H1 (cell line): Measurements from ENCODE around the gene MOV10L1. TPM values are rescaled to one million over a fixed set of nuclear protein-coding genes. Genes with fewer than 3 reads are reported as not detected.

Experiments used
- CTCF ChIA-PET: fragments of 300-600 bp; sonication (Branson Sonifier 250); formaldehyde crosslinking; loops from one replicate; lab custom pipeline; 2021; ENCODE audit not compliant: partially characterized antibody; lab: Charles Lee
- POLR2A ChIA-PET: fragments of 300-600 bp; sonication (Branson Sonifier 250); formaldehyde crosslinking; loops from one replicate; lab custom pipeline; 2021; ENCODE audit warnings: inconsistent platforms; ENCODE audit not compliant: partially characterized antibody; lab: Charles Lee
- DNase-seq, 2 experiments: peaks; one replicate each; pipeline versions ENCODE4 v3.0.0 to v3.0.0-alpha.2; 2010 to 2022; ENCODE audit warnings: low spot score in 2 of 2, low read depth in 1 of 2, mixed read lengths in 1 of 2
- FAIRE-seq: peaks from 2 replicates; lab custom pipeline; 2011; peaks lifted over from hg19 to GRCh38; lab: Jason Lieb, UNC
- H2AFZ ChIP-seq: 2 replicates; pipeline ENCODE4 v1.8.1; 2012; ENCODE audit warnings: low read length, inconsistent platforms
- H2AK5ac ChIP-seq: 2 replicates; pipeline ENCODE4 v1.6.1; 2013; ENCODE audit warnings: low read depth, low read length
- H2BK120ac ChIP-seq: replicated peaks from 2 replicates; pipeline ENCODE3; 2013; ENCODE audit warnings: low read depth, low read length, inconsistent platforms
- H2BK12ac ChIP-seq: 2 replicates; pipeline ENCODE4 v1.6.1; 2013; ENCODE audit warnings: low read depth, low read length
- H2BK15ac ChIP-seq: 2 replicates; pipeline ENCODE4 v1.6.1; 2013; ENCODE audit warnings: low read length
- H2BK20ac ChIP-seq: 2 replicates; pipeline ENCODE4 v1.6.1; 2013; ENCODE audit warnings: low read length
- H2BK5ac ChIP-seq: 2 replicates; pipeline ENCODE4 v1.6.1; 2013; ENCODE audit warnings: low read depth, low read length
- H3K14ac ChIP-seq: 2 replicates; pipeline ENCODE4 v1.6.1; 2013; ENCODE audit warnings: inconsistent platforms; ENCODE audit not compliant: insufficient read length
- H3K18ac ChIP-seq: 2 replicates; pipeline ENCODE4 v1.6.1; 2013; ENCODE audit warnings: low read length; ENCODE audit errors: extremely low read depth
- H3K23ac ChIP-seq: 2 replicates; pipeline ENCODE4 v1.6.1; 2013; ENCODE audit warnings: inconsistent platforms; ENCODE audit not compliant: insufficient read length
- H3K23me2 ChIP-seq: 2 replicates; pipeline ENCODE4 v1.6.1; 2013; ENCODE audit warnings: low read depth, low read length
- H3K27ac ChIP-seq: 2 replicates; pipeline ENCODE4 v1.6.1; 2011; ENCODE audit warnings: low read depth, low read length, inconsistent platforms
- H3K27me3 ChIP-seq, 4 experiments: replicated peaks in 1 of 4; 1 replicate in 1 of 4; 2 replicates in 3 of 4; pipeline versions ENCODE4 v1.6.1 to v1.8.1; 2011 to 2013; ENCODE audit warnings: low read length in 3 of 4, mild to moderate bottlenecking in 3 of 4, inconsistent platforms in 2 of 4, mixed read lengths in 2 of 4, moderate library complexity in 1 of 4; ENCODE audit not compliant: control insufficient read depth in 3 of 4, insufficient read depth in 3 of 4; ENCODE audit errors: extremely low read depth in 1 of 4
- H3K36me3 ChIP-seq, 4 experiments: 2 replicates each; pipeline versions ENCODE4 v1.6.1 to v1.8.1; 2011 to 2013; ENCODE audit warnings: mild to moderate bottlenecking in 4 of 4, low read length in 3 of 4, moderate library complexity in 2 of 4, control low read depth in 1 of 4, inconsistent platforms in 1 of 4; ENCODE audit not compliant: insufficient read depth in 4 of 4, control insufficient read depth in 2 of 4
- H3K4ac ChIP-seq: replicated peaks from 2 replicates; pipeline ENCODE3; 2013; ENCODE audit warnings: low read length, low read depth, mixed read lengths, inconsistent platforms; ENCODE audit not compliant: insufficient read length
- H3K4me1 ChIP-seq, 4 experiments: replicated peaks in 1 of 4; 1 replicate in 1 of 4; 2 replicates in 3 of 4; pipeline versions ENCODE4 v1.6.1 to v1.8.1; 2011 to 2013; ENCODE audit warnings: low read length in 3 of 4, inconsistent platforms in 2 of 4, mixed read lengths in 1 of 4; ENCODE audit not compliant: insufficient read depth in 4 of 4, control insufficient read depth in 3 of 4
- H3K4me2 ChIP-seq, 2 experiments: 2 replicates each; pipeline versions ENCODE4 v1.6.1 to v1.8.1; 2011 to 2013; ENCODE audit warnings: low read depth in 2 of 2, low read length in 2 of 2, control low read depth in 1 of 2, inconsistent platforms in 1 of 2, mild to moderate bottlenecking in 1 of 2; ENCODE audit not compliant: insufficient read depth in 1 of 2
- H3K4me3 ChIP-seq, 4 experiments: fragments of 200-600, 300-600 bp in 1 of 4; sonication (generic), shearing (Covaris generic), sonication (Bioruptor Twin) in 1 of 4; 2 replicates each; pipeline versions ENCODE4 v1.5.1 to v1.8.1; 2011 to 2016; ENCODE audit warnings: low read length in 4 of 4, low read depth in 3 of 4, control low read depth in 2 of 4, inconsistent platforms in 2 of 4, mild to moderate bottlenecking in 2 of 4, mixed read lengths in 1 of 4, moderate library complexity in 1 of 4; ENCODE audit not compliant: insufficient read depth in 2 of 4; ENCODE audit errors: extremely low read depth in 1 of 4
- H3K56ac ChIP-seq: replicated peaks from 2 replicates; pipeline ENCODE3; 2013; ENCODE audit warnings: low read depth, mild to moderate bottlenecking, mixed read lengths, low read length, inconsistent platforms; ENCODE audit not compliant: insufficient read length
- H3K79me1 ChIP-seq: 2 replicates; pipeline ENCODE4 v1.6.1; 2013; ENCODE audit warnings: low read depth, low read length, control low read depth
- H3K79me2 ChIP-seq, 2 experiments: 2 replicates each; pipeline versions ENCODE4 v1.6.1 to v1.8.1; 2012 to 2013; ENCODE audit warnings: low read length in 2 of 2, mild to moderate bottlenecking in 2 of 2, inconsistent platforms in 1 of 2; ENCODE audit not compliant: insufficient read depth in 2 of 2, control insufficient read depth in 1 of 2
- H3K9ac ChIP-seq, 4 experiments: replicated peaks in 1 of 4; 1 replicate in 1 of 4; 2 replicates in 3 of 4; pipeline versions ENCODE4 v1.6.1 to v1.8.1; 2011 to 2013; ENCODE audit warnings: low read depth in 3 of 4, low read length in 3 of 4, control low read depth in 2 of 4, mild to moderate bottlenecking in 2 of 4, moderate library complexity in 2 of 4, inconsistent platforms in 1 of 4; ENCODE audit errors: extremely low read depth in 1 of 4
- H3K9me3 ChIP-seq, 2 experiments: 2 replicates each; pipeline versions ENCODE4 v1.6.1 to v1.8.1; 2012 to 2013; ENCODE audit warnings: mild to moderate bottlenecking in 2 of 2, moderate library complexity in 2 of 2, control low read depth in 1 of 2, inconsistent platforms in 1 of 2, low read depth in 1 of 2, low read length in 1 of 2, mixed read lengths in 1 of 2; ENCODE audit not compliant: insufficient read depth in 2 of 2
- H4K20me1 ChIP-seq, 2 experiments: replicated peaks in 1 of 2; 2 replicates each; pipeline versions ENCODE3 to v1.8.1; 2011 to 2013; ENCODE audit warnings: inconsistent platforms in 2 of 2, low read length in 2 of 2, mild to moderate bottlenecking in 1 of 2; ENCODE audit not compliant: insufficient read depth in 2 of 2, control insufficient read depth in 1 of 2
- H4K5ac ChIP-seq: 2 replicates; pipeline ENCODE4 v1.6.1; 2013; ENCODE audit warnings: low read length, low read depth, mixed read lengths, inconsistent platforms; ENCODE audit not compliant: insufficient read length
- H4K8ac ChIP-seq: 2 replicates; pipeline ENCODE4 v1.8.0; 2013; ENCODE audit warnings: mild to moderate bottlenecking, moderate library complexity, low read length, inconsistent platforms; ENCODE audit not compliant: insufficient read depth; ENCODE audit errors: extremely low read depth
- H4K91ac ChIP-seq: replicated peaks from 2 replicates; pipeline ENCODE3; 2013; ENCODE audit warnings: low read length, mixed read lengths, inconsistent platforms; ENCODE audit not compliant: insufficient read length
- ASH2L ChIP-seq: fragments of 200-600, 300-600 bp; sonication (generic); IDR thresholded peaks from one replicate; pipeline ENCODE4 v1.7.1; 2017; ENCODE audit warnings: low read length
- BCL11A ChIP-seq, 2 experiments: IDR thresholded peaks; one replicate each; pipeline ENCODE4 v1.6.1; 2011; ENCODE audit warnings: low read depth in 2 of 2, low read length in 2 of 2, mild to moderate bottlenecking in 2 of 2
- CBX5 ChIP-seq: fragments of 300-800, 300-1000 bp; sonication (generic); IDR thresholded peaks from 2 replicates; pipeline ENCODE4 v1.7.1; 2016; ENCODE audit warnings: antibody characterized with exemption, low read length, low read depth
- CBX8 ChIP-seq: fragments of 300-800, 300-1000 bp; sonication (generic); IDR thresholded peaks from 2 replicates; pipeline ENCODE4 v1.7.1; 2016; ENCODE audit warnings: low read depth, low read length, borderline replicate concordance
- JUN ChIP-seq: IDR thresholded peaks from 2 replicates; pipeline ENCODE4 v1.6.1; 2011; ENCODE audit warnings: low read depth, mild to moderate bottlenecking, improper control_type of control experiment, low read length
- KDM5A ChIP-seq: fragments of 200-600 bp; IDR thresholded peaks from 2 replicates; pipeline ENCODE4 v1.7.1; 2012; ENCODE audit warnings: mild to moderate bottlenecking, low read length, inconsistent platforms, mixed read lengths
- MAFK ChIP-seq: IDR thresholded peaks from 2 replicates; pipeline ENCODE4 v1.6.1; 2012; ENCODE audit warnings: low read depth, mild to moderate bottlenecking, improper control_type of control experiment, low read length
- SUZ12 ChIP-seq: fragments of 200-600 bp; sonication (generic); IDR thresholded peaks from 2 replicates; pipeline ENCODE4 v1.6.1; 2012; ENCODE audit warnings: mild to moderate bottlenecking, inconsistent platforms, low read length, moderate library complexity, mixed read lengths
- TAF7 ChIP-seq: optimal IDR thresholded peaks from 2 replicates; pipeline ENCODE3; 2011; ENCODE audit warnings: low read depth, mild to moderate bottlenecking, inconsistent platforms, low read length, moderate library complexity, borderline replicate concordance
- ZNF274 ChIP-seq: IDR thresholded peaks from 2 replicates; pipeline ENCODE4 v1.7.0; 2012; ENCODE audit warnings: low read length, borderline replicate concordance; ENCODE audit errors: extremely low read depth
- WGBS, 2 experiments: shearing (Covaris generic) in 1 of 2; methylation state at CpG; one replicate each; pipeline versions ENCODE4 v1.1.6 to v1.1.7; 2013 to 2015; ENCODE audit warnings: low lambda C conversion rate in 2 of 2, mixed read lengths in 2 of 2, inconsistent platforms in 1 of 2, low coverage in 1 of 2, missing lambda C conversion rate in 1 of 2; ENCODE audit not compliant: insufficient replicate concordance in 2 of 2, insufficient coverage in 1 of 2, insufficient read length in 1 of 2; ENCODE audit errors: extremely low coverage in 1 of 2, missing lambda C conversion rate in 1 of 2; 5-methylcytosine and 5-hydroxymethylcytosine counted together
- polyA plus RNA-seq, 7 experiments: library from polyadenylated mRNA; depleted of rRNA in 3 of 7; stranded (reverse) in 5 of 7; unstranded in 2 of 7; fragments of >200 nt in 5 of 7; fragments of 200-250 nt in 2 of 7; gene quantifications; 1 replicate in 5 of 7; 2 replicates in 1 of 7; 4 replicates in 1 of 7; pipeline versions ENCODE4 v1.2.1 to v1.2.3, GENCODE V29; 2011 to 2013; ENCODE audit warnings: missing spikeins in 2 of 7, mixed read lengths in 2 of 7
- total RNA-seq: library from RNA; stranded (reverse); fragmentation: NEBNext Ultra II Directional; extraction: Animal tissue kit (Norgen Biotek cat#: 25700); gene quantifications from 2 replicates; pipeline ENCODE4 v1.2.1, GENCODE V29; 2021
- TF ChIP-seq, protein P1 (sequence below): IDR thresholded peaks from 2 replicates; pipeline ENCODE4 v1.6.1; 2011; ENCODE audit warnings: low read length, improper control_type of control experiment

MOV10L1 gene
- total and polyA plus RNA-seq, 2 of the 8 experiments (the other 6 are each of a cell fraction or from before 2014, with no cell fraction given) = 0.32 TPM; not detected in 1

DNA sequence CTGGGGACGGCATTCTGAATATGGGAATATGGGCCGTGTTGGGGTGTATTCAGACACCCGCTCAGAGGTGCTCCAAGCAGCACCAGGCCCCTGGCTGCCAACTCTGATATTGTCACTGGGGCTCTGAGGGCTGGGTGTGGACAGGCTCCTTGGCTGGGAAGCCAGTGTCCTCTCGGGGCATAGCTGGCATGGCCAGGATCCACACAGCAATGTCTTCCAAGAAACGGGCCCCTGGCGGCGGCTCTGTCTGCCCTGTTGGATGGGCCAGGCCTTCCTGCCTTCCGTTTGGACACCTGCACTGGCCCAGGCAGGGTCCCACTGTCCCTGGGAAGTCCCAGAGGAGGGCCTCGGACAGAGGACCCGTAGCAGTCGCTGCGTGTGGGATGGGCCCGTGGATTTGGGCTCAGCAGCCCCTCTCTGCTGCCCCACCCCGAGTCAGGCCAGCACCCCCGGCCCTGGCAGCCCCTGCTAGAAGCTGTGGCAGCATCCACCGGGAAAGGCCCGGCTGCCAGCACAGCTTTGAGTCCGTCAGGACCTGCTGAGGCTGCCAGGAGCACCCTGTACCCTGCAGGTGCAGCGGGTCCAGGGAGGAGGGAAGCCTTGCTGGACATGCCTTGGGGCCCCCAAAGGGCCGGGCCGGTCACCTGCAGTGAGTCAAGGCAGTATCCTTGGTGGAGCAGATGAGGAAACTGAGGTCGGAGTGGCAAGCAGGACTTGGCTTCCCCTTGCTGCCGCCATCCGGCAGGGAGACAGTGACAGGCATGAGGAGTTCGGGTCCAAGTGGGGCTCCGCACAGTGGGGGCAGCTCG lies 84.8 kb downstream of the MOV10L1 start:
- DNase-seq = no peak
- no peak for TF ChIP-seq JUN
- no peak for TF ChIP-seq KDM5A
- TF ChIP-seq SUZ12 = no peak
- no peak for TF ChIP-seq ZNF274
- TF ChIP-seq CBX5 = no peak
- TF ChIP-seq MAFK = no peak
- TF ChIP-seq BCL11A (IDR thresholded peaks at IDR 0.05; ENCODE audit: low read depth in 2 of 2, low read length in 2 of 2) = no peak
- no peak for TF ChIP-seq TAF7
- no peak for TF ChIP-seq CBX8
- no peak for TF ChIP-seq ASH2L
- TF ChIP-seq, protein P1, sequence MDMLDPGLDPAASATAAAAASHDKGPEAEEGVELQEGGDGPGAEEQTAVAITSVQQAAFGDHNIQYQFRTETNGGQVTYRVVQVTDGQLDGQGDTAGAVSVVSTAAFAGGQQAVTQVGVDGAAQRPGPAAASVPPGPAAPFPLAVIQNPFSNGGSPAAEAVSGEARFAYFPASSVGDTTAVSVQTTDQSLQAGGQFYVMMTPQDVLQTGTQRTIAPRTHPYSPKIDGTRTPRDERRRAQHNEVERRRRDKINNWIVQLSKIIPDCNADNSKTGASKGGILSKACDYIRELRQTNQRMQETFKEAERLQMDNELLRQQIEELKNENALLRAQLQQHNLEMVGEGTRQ = no peak

More for the DNA sequence above, 84.8 kb downstream of the MOV10L1 start:
- Histone ChIP-seq H2AK5ac (no peak overlapping the region), H3K4me2 (no peak overlapping the region), H2BK5ac (no peak overlapping the region), H4K20me1 (peaks cover 0 to 4% of the 10 kb centered on the region in 2 experiments), H4K5ac (no peak overlapping the region), H3K27ac (no peak overlapping the region), H2BK12ac (no peak overlapping the region), H3K56ac (no peak overlapping the region), H3K4me3 (no peak overlapping the region), H3K18ac (no peak overlapping the region), H3K9ac (no peak overlapping the region), H3K23ac (no peak overlapping the region), H3K9me3 (no peaks in the 10 kb centered on the region), H4K8ac (no peak overlapping the region), H3K79me2 (no peaks in the 10 kb centered on the region), H3K79me1 (no peaks in the 10 kb centered on the region; the same call in 1 of the 2 replicates), H3K36me3 (no peaks in the 10 kb centered on the region), H2AFZ (no peak overlapping the region), H3K14ac (no peak overlapping the region), H3K27me3 (peaks cover 0 to 17% (median 7%) of the 10 kb centered on the region in 4 experiments; a peak in 5 of 7 replicates), H3K23me2 (peaks cover 5% of the 10 kb centered on the region; the same call in 1 of the 2 replicates), H2BK120ac (no peak overlapping the region), H4K91ac (no peak overlapping the region), H2BK20ac (no peak overlapping the region), H2BK15ac (no peak overlapping the region), H3K4ac (no peak overlapping the region), H3K4me1 (peaks cover 0 to 10% (median 2%) of the 10 kb centered on the region in 4 experiments; a peak in 3 of 7 replicates)
- 83% methylated on average over 23 of the region's 27 CpGs; no CpG with 5 or more reads in 1 of the 2 experiments for WGBS, 2 experiments
- no peak for FAIRE-seq
- ChIA-PET POLR2A (no interaction called here), CTCF (interaction anchor here (1.4 kb wide), 1 partner anchor 32 kb away, joined by 6 read pairs; no protein-coding TSS in a partner anchor)
